K562 (cell line): ENCODE measurements around the gene WDR83. TPM values are rescaled to one million over a fixed set of nuclear protein-coding genes. Genes with fewer than 3 reads are reported as not detected.
A peak's percentile ranks its signal among the peaks of the same experiment; 100 is the strongest.

ENCODE experiments used
- KDM1A ChIP-seq, 2 experiments: fragments of 450-650 bp; IDR thresholded peaks; 2 replicates each; pipeline ENCODE4 v1.6.1; 2016; ENCODE audit warnings: mild to moderate bottlenecking in 2 of 2
- NFRKB ChIP-seq: fragments of 450-650 bp; IDR thresholded peaks from 2 replicates; pipeline ENCODE4 v1.6.1; 2016; ENCODE audit warnings: low read depth
- RBM25 ChIP-seq: fragments of 200-400 bp; formaldehyde crosslinking; IDR thresholded peaks from 2 replicates; pipeline ENCODE4 v1.6.1; 2018; ENCODE audit warnings: low read length, low read depth, moderate library complexity; ENCODE audit not compliant: severe bottlenecking
- RNF2 ChIP-seq: sonication (generic); IDR thresholded peaks from 2 replicates; pipeline ENCODE4 v1.6.1; 2016
- SMAD1 ChIP-seq: fragments of 150-350 bp; IDR thresholded peaks from 2 replicates; pipeline ENCODE4 v1.6.1; 2014; ENCODE audit warnings: low read length, low read depth; ENCODE audit not compliant: partially characterized antibody
- TEAD4 ChIP-seq, 2 experiments: sonication (generic) in 1 of 2; formaldehyde crosslinking in 1 of 2; IDR thresholded peaks; 2 replicates each; pipeline versions ENCODE4 v1.6.1 to v1.8.0; 2012 to 2022; ENCODE audit warnings: borderline replicate concordance in 1 of 2, inconsistent platforms in 1 of 2, low read length in 1 of 2, mild to moderate bottlenecking in 1 of 2, missing genetic modification reagents in 1 of 2
- TFAM ChIP-seq: fragments of 250-450 bp; sonication (Bioruptor Pico); conservative IDR thresholded peaks from 2 replicates; pipeline ENCODE4 v1.5.0; 2021; ENCODE audit warnings: mild to moderate bottlenecking, moderate library complexity
- TOE1 ChIP-seq, 2 experiments: fragments of 450-650 bp in 1 of 2; sonication (generic) in 1 of 2; formaldehyde crosslinking in 1 of 2; IDR thresholded peaks; 2 replicates each; pipeline versions ENCODE4 v1.7.1 to v1.8.0; 2016 to 2022; ENCODE audit warnings: borderline replicate concordance in 2 of 2, mild to moderate bottlenecking in 2 of 2, antibody characterized with exemption in 1 of 2, inconsistent platforms in 1 of 2, low read depth in 1 of 2, missing genetic modification reagents in 1 of 2, moderate library complexity in 1 of 2
- ZBTB40 ChIP-seq, 2 experiments: fragments of 450-650 bp in 1 of 2; sonication (generic) in 1 of 2; formaldehyde crosslinking in 1 of 2; IDR thresholded peaks; 2 replicates each; pipeline versions ENCODE4 v1.7.1 to v1.9.0; 2016 to 2022; ENCODE audit warnings: inconsistent platforms in 1 of 2, mild to moderate bottlenecking in 1 of 2, missing genetic modification reagents in 1 of 2
- polyA plus RNA-seq, 8 experiments: library from polyadenylated mRNA; depleted of rRNA in 4 of 8; stranded (reverse) in 5 of 8; unstranded in 3 of 8; fragments of >200 nt; fragmentation: Nextera tagmentation in 2 of 8; fragmentation: Illumina TruSeq in 1 of 8; extraction: Ambion mirVana in 2 of 8; extraction: Trizol in 1 of 8; gene quantifications; 2 replicates each; pipeline versions ENCODE4 v1.2.1 to v1.2.3, GENCODE V29; 2011 to 2014; ENCODE audit warnings: inconsistent platforms in 1 of 8, missing spikeins in 1 of 8
- total RNA-seq, 7 experiments: library from RNA; depleted of rRNA in 6 of 7; stranded (reverse); fragments of >200 nt in 6 of 7; fragmentation: Illumina TruSeq in 2 of 7; extraction: Trizol in 2 of 7; gene quantifications; 2 replicates each; pipeline versions ENCODE4 v1.2.1 to v1.2.3, GENCODE V29; 2011 to 2021; ENCODE audit warnings: low replicate concordance in 1 of 7
- TF ChIP-seq, protein P1 (sequence below): fragments of 450-650 bp; formaldehyde crosslinking; IDR thresholded peaks from 2 replicates; pipeline ENCODE4 v1.4.0; 2022; ENCODE audit warnings: missing genetic modification characterization
- TF ChIP-seq, protein P2 (sequence below): fragments of 250-450 bp; sonication (Bioruptor Pico); IDR thresholded peaks from 2 replicates; pipeline ENCODE4 v1.9.0; 2021; ENCODE audit warnings: mild to moderate bottlenecking

Gene WDR83
- total and polyA plus RNA-seq, 9 of the 15 experiments (the other 6 are each of a cell fraction or from before 2014, with no cell fraction given): 0.52 to 21.3 (median 4.2) TPM

DNA sequence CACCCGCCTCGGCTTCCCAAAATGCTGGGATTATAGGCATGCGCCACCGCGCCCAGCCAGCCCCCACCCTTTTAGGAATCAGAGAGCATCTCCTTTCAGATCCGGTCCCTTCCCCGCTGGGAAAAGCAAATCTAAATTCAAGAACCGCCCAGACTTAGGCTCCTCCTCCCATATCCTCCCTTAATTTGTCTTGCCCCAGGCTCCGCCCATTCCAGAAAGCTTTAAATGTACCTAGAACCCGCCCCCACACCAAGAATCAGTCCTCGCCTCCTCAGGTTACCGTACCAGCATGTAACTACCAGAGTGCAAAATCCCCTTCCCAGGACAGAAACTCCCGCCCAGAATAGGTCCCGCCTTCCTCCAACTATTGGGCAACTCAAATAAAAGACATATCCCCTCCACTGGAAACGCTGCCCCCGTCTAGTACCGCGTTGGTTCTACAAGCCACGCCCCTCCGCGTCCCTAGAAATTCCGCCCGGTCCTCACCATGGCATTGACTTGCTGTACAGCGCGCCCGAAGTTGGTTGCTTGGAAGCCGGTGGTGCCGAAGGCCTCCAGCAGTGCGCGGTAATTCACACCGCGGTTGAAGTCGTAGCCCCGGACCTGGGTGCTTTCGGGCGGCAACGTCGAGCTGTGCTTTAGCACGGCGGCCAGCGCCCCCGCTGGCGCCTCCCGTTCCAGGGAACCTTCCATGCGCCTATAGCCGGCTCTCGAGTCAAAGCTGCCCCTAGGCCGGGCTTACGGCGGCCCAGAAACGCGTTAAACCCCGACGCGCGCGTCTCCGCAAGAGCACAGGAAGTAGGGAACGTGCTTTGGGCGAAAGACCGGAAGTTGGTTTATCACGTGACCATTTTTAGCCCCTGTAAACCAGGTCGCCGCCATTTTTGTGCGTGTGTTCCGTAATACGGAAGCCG, 14.7 kb downstream of the WDR83 start, which contains the start of gene DHPS (continued):
- TF ChIP-seq, protein P1, sequence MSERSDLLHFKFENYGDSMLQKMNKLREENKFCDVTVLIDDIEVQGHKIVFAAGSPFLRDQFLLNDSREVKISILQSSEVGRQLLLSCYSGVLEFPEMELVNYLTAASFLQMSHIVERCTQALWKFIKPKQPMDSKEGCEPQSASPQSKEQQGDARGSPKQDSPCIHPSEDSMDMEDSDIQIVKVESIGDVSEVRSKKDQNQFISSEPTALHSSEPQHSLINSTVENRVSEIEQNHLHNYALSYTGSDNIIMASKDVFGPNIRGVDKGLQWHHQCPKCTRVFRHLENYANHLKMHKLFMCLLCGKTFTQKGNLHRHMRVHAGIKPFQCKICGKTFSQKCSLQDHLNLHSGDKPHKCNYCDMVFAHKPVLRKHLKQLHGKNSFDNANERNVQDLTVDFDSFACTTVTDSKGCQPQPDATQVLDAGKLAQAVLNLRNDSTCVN: 0 out of 2 replicates have a peak, but pooled peaks have one; percentile 42
- TF ChIP-seq, protein P2, sequence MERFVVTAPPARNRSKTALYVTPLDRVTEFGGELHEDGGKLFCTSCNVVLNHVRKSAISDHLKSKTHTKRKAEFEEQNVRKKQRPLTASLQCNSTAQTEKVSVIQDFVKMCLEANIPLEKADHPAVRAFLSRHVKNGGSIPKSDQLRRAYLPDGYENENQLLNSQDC (CRISPR knock-in tag): no peak
- peak; percentile 53; the same call in 1 of the 2 replicates for TF ChIP-seq RNF2
- no peak for TF ChIP-seq RBM25
- TF ChIP-seq SMAD1: peak; percentile 81
- TF ChIP-seq TFAM (CRISPR knock-in tag): no peak
- peak; percentile 97 for TF ChIP-seq ZBTB40 (IDR thresholded peaks at IDR 0.05)
- no peak for TF ChIP-seq ZBTB40 (CRISPR knock-in tag; IDR thresholded peaks at IDR 0.05)
- peak; percentile 71; the same call in 1 of the 2 replicates for TF ChIP-seq NFRKB
- TF ChIP-seq TOE1 (IDR thresholded peaks at IDR 0.05; ENCODE audit: borderline replicate concordance): peak; percentile 100
- 0 out of 2 replicates have a peak, but pooled peaks have one; percentile 33 for TF ChIP-seq TOE1 (CRISPR knock-in tag; IDR thresholded peaks at IDR 0.05; ENCODE audit: borderline replicate concordance, low read depth)
- TF ChIP-seq KDM1A (IDR thresholded peaks at IDR 0.05): no peak
- TF ChIP-seq TEAD4 (IDR thresholded peaks at IDR 0.05; ENCODE audit: low read length): no peak
- TF ChIP-seq TEAD4 (CRISPR knock-in tag; IDR thresholded peaks at IDR 0.05; ENCODE audit: borderline replicate concordance): 0 out of 2 replicates have a peak, but pooled peaks have one; percentile 65
